Measurements from ENCODE around the gene FMNL2. TPM values are rescaled to one million over a fixed set of nuclear protein-coding genes. Genes with fewer than 3 reads are reported as not detected.
"Not testable (repeated sequence)": the region's sequence is repeated elsewhere in the genome, so short reads cannot be mapped to it uniquely, and the experiment has no call there.

FMNL2 gene
- total RNA-seq, 1 donor from 2014 or later = 6.1 TPM

DNA sequence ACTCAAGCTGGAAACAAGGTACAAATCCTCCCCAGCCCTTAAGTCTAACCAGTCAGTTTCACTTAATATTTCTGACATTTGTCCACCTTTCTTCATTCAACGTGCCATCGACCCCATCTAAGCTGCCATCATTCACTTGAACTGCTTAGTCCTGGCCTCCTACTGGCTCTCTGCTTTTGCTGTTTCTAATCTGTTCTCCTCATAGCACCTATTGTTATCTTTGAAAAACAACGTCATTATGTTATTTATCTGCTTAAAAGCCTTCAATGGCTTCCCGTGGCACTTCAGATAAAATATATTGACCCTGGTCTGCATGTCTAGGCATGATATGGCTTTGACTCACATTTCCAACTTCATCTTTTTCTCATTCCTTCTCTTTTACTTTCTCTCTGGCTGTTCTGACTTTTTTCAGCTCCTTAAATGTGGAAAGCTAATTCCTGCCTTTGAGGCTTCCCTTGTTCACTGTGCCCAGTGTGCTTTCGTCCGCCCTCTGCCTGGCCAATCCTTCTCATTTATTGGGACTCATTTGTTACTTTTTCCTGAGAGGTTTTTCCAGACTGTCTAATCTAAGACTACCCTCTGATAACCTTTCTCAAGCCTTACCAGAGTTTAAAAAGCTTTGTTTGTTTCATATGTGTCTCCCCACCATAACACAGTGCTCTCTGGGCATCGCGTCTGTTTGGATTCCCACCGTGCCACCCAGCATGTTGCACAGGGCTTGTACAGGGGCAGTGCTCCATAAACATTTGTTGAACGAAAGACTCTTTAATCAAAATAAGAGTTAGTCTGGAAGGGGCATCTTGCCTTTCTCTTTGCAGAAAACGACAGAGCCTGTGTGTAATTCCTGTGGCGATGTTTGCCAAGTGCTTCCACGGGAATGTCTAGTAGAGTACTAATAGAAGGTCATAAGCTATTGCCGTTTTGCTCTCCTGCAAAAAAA lies 183.9 kb downstream of the FMNL2 start:
- ATAC-seq (ENCODE audit: poor library complexity) (peak; percentile 83), DNase-seq (no peak)
- intact Hi-C loops (cut with DNase I) = no loop called here

DNA sequence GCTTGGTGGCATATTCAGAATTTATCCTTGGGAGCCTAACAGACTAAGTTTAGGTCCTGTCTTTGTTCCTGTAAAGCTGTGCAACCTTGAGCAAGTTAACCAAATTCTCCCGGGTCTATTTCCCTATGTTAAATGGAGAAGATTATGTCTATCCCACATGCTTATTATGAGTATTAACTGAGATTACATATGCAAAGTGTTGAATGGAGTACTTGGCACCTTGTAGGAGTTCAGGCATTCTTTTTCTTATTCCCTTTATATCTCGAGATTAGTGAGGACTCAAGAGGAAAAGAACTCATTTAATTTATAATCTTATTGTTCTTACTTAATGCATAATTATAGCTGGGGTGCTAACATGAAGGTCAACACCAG lies 184.6 kb downstream of the FMNL2 start:
- DNase-seq = no peak
- intact Hi-C loops (cut with DNase I) = no loop called here
- ATAC-seq (ENCODE audit: poor library complexity) = peak; percentile 10

DNA sequence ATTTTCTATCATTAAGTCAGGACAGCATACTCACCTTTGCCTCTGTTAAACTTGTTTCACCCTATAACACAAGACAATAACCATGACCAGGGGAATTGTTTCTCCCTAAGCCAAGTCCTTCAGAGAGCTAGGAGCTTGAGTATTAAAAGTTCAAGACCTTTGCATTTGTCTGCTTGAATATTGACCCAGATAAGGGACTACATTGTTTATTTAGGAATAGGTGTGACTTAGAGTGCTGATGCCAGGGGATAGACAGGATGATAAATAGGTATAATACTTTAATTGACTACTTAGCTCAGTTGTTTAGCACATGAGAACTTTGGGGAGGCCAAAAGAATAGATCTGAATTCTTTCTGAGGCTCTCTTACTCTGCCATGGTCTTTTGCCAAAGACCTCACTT lies 185.8 kb downstream of the FMNL2 start:
- ATAC-seq (ENCODE audit: poor library complexity) (no peak), DNase-seq (no peak)
- intact Hi-C loops (cut with DNase I) = no loop called here

DNA sequence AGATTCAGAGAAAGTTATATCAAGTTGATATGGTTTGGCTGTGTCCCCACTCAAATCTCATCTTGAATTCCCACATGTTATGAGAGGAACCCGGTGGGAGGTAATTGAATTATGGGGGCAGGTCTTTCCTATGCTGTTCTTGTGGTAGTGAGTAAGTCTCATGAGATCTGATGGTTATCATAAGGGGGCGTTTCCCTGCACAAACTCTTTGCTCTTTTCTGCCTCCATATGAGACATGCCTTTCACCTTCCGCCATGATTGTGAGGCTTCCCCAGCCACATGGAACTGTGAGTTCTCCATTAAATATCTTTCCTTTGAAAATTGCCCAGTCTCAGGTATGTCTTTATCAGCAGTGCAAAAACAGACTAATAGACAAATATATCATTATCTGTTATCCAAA lies 187.5 kb downstream of the FMNL2 start:
- intact Hi-C loops (cut with DNase I); ATAC-seq (ENCODE audit: poor library complexity): not testable (repeated sequence)

DNA sequence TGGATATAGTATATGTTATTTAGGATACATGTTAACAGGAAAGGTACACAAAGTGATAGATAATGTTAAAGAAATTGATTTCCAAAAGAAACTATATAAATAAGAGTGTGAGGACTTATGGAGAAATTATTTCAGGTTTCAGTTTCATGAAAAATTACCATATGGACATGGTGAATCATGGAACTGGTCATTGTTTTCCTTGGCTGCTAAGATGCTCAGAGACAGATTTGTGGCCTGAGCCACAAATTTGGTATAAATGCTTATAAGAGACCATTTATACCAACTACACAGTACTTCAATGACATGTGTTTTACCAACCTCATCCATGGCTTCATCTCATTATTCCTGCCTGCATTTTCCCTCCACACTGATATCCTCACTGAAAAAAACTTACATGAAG lies 188.1 kb downstream of the FMNL2 start:
- ATAC-seq (ENCODE audit: poor library complexity) (no peak), DNase-seq (no peak)
- intact Hi-C loops (cut with DNase I) = no loop called here

More for the DNA sequence above, 187.5 kb downstream of the FMNL2 start:
- DNase-seq = not testable (repeated sequence)

DNA sequence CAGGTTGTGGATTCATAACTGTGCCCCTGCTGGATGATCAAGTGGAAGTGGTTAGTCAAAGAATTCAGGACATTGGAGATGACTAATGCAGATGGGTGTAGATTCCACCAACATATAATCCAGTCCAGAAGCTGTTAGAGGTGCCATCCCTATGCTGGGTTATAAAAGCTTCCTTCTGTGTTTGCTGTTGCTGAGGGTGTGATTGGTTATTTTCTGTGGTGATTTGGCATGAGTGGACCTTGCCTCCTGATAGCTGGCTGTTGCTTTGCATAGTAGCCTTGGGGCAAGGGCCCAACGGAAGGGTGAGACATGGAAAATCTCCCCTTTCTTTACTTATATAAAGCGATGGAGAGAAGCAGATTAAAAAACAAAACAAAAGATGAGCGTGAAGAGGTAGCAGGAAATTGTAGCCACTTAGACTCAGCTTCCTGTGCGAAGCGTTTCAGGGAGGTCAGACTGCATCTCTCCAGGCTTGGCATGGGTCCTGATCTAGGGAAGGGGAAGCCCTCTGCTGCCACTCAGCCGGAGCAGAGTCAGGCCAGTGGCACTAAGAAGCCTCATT lies 190.4 kb downstream of the FMNL2 start:
- intact Hi-C loops (cut with DNase I) = no loop called here
- no peak for DNase-seq
- ATAC-seq (ENCODE audit: poor library complexity) = peak; percentile 89

DNA sequence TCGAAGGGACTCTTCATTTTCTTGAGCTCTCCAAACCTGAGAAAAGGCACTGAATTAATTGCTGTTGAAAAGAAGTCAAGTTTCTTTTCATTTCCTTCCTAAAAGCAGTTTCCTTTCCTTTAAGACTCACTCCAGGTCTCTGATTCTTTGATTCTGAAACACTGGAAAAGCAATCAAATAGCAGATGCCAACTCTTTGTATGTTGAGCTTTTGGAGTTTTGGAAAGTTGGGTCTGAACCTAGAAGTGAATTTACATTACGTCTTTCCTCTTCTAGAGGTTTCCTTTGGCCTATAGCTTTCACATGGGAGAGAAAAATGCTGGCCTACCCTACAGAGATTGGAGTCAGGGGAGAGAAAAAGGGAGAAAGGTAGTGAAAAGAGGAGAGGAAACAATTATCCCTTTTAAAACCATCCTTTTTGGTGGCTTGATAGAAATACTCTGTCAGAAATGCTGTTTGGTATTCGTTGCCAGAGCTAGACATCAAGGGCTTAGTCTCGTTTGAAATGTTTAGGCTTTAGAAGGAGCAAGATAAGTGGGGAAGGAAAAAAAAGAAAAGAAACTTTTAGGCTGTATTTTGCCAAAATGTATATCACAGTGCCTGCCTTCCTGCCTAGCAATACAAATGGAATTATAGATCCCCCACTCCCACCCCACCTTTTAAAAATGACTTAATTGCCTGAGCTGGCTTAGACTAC lies 194.6 kb downstream of the FMNL2 start:
- ATAC-seq (ENCODE audit: poor library complexity) = no peak
- no peak for DNase-seq
- intact Hi-C loops (cut with DNase I) = no loop called here

DNA sequence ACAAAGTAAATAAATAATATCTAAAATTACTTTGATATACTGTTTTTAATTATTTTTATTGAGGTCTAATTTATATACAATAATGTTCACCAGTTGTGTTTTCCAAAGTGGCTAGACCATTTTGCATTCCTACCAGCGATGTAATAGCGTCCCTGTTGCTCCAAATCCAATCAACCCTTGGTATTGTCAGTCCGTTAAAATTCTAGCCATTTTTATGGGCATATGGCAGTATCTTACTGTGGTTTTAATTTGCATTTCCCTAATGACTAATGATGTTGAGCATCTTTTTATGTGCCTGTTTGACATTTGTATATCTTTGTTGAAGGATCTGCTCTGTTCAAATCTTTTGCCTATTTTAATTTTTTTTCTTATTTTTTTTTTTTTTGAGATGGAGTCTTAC lies 197.3 kb downstream of the FMNL2 start:
- intact Hi-C loops (cut with DNase I) = no loop called here
- ATAC-seq (ENCODE audit: poor library complexity) (no peak), DNase-seq (no peak)

DNA sequence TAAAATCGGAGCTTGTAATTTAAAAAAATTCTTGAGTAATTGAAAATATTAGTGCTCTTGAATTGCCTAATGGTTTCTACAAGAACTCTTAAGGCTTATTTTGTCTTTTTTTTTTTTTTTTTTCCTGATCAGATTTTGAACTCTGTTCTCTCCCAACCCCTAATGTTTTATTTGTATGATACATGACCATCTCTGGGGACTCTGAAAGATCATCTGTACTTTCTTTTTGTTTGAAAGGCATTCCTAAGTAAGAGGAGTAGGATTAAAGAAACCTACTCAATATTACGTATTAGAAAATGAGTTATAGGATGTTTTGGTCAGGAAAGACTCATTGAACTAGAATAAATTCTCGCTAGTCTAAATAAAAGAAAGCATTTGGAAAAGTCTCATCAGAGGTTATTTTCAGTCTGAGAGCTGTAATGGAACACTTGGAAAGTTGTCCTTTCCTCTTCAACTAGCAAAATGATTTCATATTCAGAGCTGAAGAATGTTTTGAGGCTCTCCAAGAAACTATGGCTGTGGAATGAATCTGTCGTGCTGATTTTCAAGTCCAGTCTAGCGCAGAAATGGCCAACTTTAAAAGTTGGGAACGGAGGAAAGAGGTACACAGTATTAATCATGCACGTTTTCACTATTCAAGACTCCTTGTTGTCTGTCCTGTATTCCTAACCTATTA lies 199.6 kb downstream of the FMNL2 start:
- intact Hi-C loops (cut with DNase I) = no loop called here
- no peak for ATAC-seq (ENCODE audit: poor library complexity)

DNA sequence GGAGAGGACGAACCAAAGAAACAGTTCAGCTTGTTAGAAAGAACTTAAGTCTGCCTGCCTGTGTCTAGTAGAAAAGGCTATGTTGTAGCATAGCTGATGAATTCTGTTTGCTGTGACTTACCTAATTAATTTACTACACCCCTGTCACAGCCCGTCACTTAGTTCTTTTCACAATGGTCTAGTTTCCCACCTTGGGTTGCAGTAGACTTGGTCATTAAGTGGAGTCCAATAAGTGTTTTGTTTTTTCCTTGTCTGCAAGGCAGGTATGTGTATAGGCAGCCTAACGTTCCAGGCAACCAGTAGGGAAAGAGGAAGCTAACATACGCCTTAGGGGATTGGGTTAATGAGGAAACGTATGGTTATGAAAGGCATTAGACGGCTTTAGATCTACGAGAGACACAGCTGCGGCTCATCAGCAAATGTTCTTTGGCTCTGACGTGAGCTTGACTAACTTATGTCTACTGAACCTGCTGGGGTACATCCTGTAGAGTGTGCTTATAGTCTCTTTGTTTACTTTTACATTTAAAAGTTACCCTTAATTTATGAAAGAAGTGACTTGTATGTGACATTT lies 202.2 kb downstream of the FMNL2 start:
- DNase-seq = no peak
- ATAC-seq (ENCODE audit: poor library complexity) = peak; percentile 38
- intact Hi-C loops (cut with DNase I) = no loop called here

More for the DNA sequence above, 199.6 kb downstream of the FMNL2 start:
- DNase-seq = no peak

DNA sequence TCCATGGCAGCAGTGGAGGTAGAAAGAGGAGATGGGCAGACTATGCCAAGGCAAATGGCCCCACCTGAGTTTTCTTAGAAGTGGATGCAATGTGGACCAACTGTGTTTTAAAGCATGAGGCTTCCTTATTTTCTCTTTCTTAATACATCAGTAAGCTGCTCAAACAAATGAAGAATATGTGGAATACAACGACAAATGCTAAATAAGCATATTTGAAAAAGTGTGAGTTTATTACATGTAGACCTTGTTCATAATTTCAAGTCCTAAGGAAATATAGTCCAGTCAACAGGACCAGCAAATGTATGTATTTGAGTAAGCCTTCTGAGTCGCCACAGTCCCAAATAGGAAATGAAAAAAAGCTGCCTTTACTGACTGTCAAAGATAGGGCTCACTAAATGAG lies 204.4 kb downstream of the FMNL2 start:
- ATAC-seq (ENCODE audit: poor library complexity) (no peak), DNase-seq (no peak)
- intact Hi-C loops (cut with DNase I) = no loop called here

DNA sequence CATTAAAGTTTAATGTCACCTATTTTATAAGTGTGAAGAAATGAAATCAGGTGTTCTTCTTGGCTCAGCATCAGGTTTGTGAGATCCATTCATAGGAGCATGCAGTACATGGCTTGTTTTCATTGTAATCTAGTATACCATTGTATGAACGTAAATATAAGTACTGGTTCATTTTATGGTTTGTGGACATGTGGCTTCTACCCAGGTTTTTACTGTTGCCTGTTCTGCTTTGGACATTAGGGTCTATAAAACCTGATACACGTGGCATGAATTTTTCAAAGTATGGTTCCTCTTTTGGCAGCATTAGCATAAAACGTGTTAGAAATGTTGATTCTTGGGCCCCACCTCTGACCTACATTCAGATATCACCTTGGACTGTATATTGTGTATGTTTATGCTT lies 206.7 kb downstream of the FMNL2 start:
- DNase-seq = no peak
- intact Hi-C loops (cut with DNase I) = no loop called here

DNA sequence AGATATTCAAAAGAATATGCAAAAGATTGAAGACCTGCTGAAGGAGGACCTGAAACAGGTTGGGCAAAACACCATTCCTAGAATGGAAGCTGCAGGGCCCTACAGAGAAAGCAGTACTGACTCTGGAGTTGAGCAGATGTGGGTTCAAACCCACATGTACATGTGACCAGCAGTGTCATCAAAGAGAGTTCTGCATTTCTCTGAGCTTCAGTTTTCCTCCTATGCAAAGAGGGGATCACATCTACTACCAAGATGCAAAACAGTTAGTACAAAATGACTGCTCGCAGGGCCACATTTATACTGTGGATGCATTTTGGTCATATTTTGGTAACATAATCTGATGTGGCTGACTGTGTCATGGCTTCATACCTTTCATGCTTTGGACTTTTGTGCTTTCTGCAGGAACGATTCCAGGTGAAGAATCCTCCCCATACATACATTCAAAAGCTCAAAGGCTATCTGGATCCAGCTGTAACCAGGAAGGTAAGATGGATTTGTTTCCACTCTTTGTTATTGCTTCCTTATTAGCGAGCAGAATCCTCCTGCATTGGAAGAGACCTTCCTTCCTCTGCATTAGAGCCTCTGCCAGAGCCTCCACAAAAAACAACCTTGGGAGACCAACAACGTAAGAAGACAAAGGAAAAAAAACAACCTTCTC lies 207.5 kb downstream of the FMNL2 start:
- DNase-seq (no peak), ATAC-seq (ENCODE audit: poor library complexity) (no peak)
- intact Hi-C loops (cut with DNase I) = no loop called here

More for the DNA sequence above, 206.7 kb downstream of the FMNL2 start:
- ATAC-seq (ENCODE audit: poor library complexity) = no peak

DNA sequence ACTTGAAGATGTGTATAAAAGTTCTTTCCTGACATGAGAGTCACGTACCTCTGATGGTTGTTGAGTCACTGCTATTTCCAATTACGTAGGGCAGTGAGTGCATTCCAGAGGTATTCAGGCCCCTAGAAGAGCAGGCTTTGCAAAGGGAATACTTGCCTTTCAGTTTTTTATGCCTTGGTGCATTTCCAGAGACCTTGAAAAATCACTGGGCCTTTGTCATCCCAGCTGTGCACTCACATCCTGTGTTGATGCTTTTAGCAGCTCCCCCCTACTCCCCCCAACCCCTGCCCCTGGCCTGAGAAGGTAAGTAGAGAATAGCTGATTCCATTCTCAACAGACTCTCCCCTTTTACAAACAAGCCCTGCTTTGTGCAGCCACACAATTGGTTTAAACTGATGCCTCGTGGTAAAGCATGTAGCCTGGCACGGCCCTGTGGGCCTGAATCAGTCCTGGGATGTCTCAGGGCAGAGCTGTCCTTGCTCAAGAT lies 208.1 kb downstream of the FMNL2 start:
- DNase-seq (no peak), ATAC-seq (ENCODE audit: poor library complexity) (no peak)
- intact Hi-C loops (cut with DNase I) = no loop called here

DNA sequence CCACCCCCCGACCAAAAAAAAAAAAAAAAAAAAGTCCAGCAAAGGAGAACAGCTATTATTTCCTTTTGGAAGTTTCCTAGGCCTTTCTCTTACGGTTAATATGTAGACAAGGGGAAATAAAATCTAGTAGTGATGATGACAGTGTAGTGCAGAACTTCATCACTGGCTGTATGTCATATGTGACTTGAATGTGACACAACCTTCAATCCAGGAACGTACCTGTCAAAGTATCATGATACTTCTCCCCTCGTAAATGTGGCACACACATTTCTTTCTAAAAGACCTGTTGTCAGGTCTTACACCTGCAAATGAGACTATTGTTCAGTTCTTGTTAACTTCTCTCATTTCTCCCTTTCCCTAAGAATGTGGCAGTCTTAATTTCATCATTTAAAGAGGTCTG lies 208.7 kb downstream of the FMNL2 start:
- intact Hi-C loops (cut with DNase I) = no loop called here
- ATAC-seq (ENCODE audit: poor library complexity) = no peak
- DNase-seq = no peak

DNA sequence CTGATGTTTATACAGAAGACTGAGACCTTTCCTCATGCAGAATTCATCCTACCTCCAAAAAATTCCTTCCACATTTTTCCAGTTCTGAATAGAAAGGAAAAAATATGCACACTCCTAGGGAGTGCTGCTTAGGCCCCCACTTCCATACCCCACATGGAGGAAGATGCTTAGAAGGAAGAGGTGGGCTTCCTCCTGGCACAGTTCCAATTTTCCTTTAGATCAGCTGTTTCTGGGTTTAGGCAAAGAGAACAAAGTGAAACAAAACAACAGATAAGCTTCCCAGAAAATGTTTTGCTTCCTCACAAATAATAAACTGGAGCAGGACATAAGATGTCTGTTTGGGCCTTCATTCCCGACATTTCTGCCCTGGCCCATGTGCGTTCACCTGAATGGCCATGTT lies 209.7 kb downstream of the FMNL2 start:
- intact Hi-C loops (cut with DNase I) = no loop called here
- ATAC-seq (ENCODE audit: poor library complexity) = no peak
- no peak for DNase-seq

DNA sequence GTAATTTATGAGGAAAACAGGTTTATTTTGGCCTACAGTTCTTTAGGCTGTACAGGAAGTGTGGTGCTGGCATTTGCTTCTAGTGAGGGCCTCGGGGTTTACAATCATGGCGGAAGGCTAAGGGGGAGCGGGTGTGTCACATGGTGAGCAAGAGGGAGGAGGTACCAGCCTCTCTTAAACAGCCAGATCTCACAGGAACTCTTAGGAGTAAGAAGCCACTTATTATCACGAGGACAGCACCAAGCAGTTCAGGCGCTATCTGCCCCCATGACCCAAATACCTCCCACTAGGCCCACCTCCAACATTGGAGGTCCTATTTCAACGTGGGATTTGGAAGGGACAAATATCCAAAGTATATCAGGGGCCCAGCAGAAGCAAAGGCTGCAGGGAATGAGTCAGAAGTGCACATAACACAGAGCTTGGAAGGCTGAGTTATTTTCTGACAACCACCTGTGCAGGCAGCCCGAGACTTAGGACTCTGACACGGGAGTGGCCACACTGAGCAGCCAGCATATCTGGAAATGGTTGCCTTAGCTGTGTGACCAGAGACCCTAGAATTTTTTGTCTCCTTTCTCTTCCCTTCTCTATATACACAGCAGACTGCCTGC lies 211.4 kb downstream of the FMNL2 start:
- DNase-seq (no peak), ATAC-seq (ENCODE audit: poor library complexity) (no peak)
- intact Hi-C loops (cut with DNase I) = no loop called here

All from Right ventricle myocardium superior (tissue), 1 donor.